ENCODE data around the gene LGR6. TPM values are rescaled to one million over a fixed set of nuclear protein-coding genes. Genes with fewer than 3 reads are reported as not detected.
A peak's percentile ranks its signal among the peaks of the same experiment; 100 is the strongest.

Gene LGR6
- total and polyA plus RNA-seq, 10 of the 15 experiments (the other 5 are each of a cell fraction or from before 2014, with no cell fraction given) = not detected

GRCh38 chr1:202348509-202349205, 155.1 kb downstream of the LGR6 start, which contains the start of gene PPP1R12B (continued):
- TF ChIP-seq BCL3 (IDR thresholded peaks at IDR 0.05; ENCODE audit: borderline replicate concordance, insufficient read depth, low read depth, low read length, poor library complexity, severe bottlenecking) (no peak), RCOR1 (conservative IDR thresholded peaks at IDR 0.05; ENCODE audit: low read depth, low read length) (no peak), SKIL (IDR thresholded peaks at IDR 0.05; ENCODE audit: low read depth, poor library complexity, severe bottlenecking) (no peak), ELK1 (IDR thresholded peaks at IDR 0.05; ENCODE audit: low read depth, low read length) (no peak), CTCF (IDR thresholded peaks at IDR 0.05 in 2 of 3, conservative IDR thresholded peaks at IDR 0.05 in 1 of 3; ENCODE audit: control insufficient read depth in 2 of 3, extremely low read depth in 1 of 3, insufficient read depth in 1 of 3, low read depth in 3 of 3, low read length in 3 of 3) (no peak), TARDBP (IDR thresholded peaks at IDR 0.05; ENCODE audit: borderline replicate concordance) (peak; percentile 92), CREM (IDR thresholded peaks at IDR 0.05; ENCODE audit: low read depth) (peak; percentile 97), ETV6 (conservative IDR thresholded peaks at IDR 0.05 in 1 of 2, IDR thresholded peaks at IDR 0.05 in 1 of 2; ENCODE audit: borderline replicate concordance in 1 of 2, low read depth in 1 of 2) (no peak), E4F1 (IDR thresholded peaks at IDR 0.05; ENCODE audit: borderline replicate concordance, partially characterized antibody) (peak; percentile 43), TBL1XR1 (IDR thresholded peaks at IDR 0.05; ENCODE audit: low read depth, low read length) (no peak), MYC (IDR thresholded peaks at IDR 0.05; ENCODE audit: insufficient read depth, insufficient read length, insufficient replicate concordance, low read length, severe bottlenecking) (no peak), WRNIP1 (IDR thresholded peaks at IDR 0.05; ENCODE audit: borderline replicate concordance, low read depth, low read length) (no peak), ZSCAN29 (IDR thresholded peaks at IDR 0.05) (no peak), BCL11A (IDR thresholded peaks at IDR 0.05; ENCODE audit: low read depth, low read length) (no peak), BMI1 (IDR thresholded peaks at IDR 0.05; ENCODE audit: borderline replicate concordance) (no peak), CBX5 (IDR thresholded peaks at IDR 0.05; ENCODE audit: low read depth) (no peak)
